HepG2 (cell line): ENCODE results near the gene GPR62. TPM values are rescaled to one million over a fixed set of nuclear protein-coding genes. Genes with fewer than 3 reads are reported as not detected.

Experiments
- ATAC-seq: fragments of 200-7000 bp; cut with Tn5 transposase; 3 replicates; pipeline ENCODE4 v1.9.1; 2020; ENCODE audit warnings: mild to moderate bottlenecking, moderate library complexity
- BruUV-seq: library from RNA; stranded (reverse); fragments of 400-500 nt; replicated peaks from 2 replicates; lab custom pipeline; 2021; lab: Mats Ljungman, UMichigan
- CTCF ChIA-PET: fragments of 300-600 bp; formaldehyde crosslinking; extraction: SDS; loops from one replicate; lab custom pipeline; 2021; ENCODE audit warnings: low total read pairs, inconsistent platforms, low intra/inter-chr PET ratio; lab: Yijun Ruan, JAX
- POLR2A ChIA-PET: fragments of 350-600 bp; sonication (Branson Sonifier 250); formaldehyde crosslinking; loops from one replicate; lab custom pipeline; 2020; ENCODE audit warnings: antibody characterized with exemption, inconsistent platforms; lab: Yijun Ruan, JAX
- DNase-seq: peaks from one replicate; pipeline ENCODE4 v3.0.0-alpha.2; 2015; ENCODE audit warnings: low spot score
- FAIRE-seq: peaks from 3 replicates; lab custom pipeline; 2011; peaks lifted over from hg19 to GRCh38; lab: Jason Lieb, UNC
- H2AFZ ChIP-seq: one replicate; pipeline ENCODE4 v1.6.1; 2011; ENCODE audit warnings: low read length, inconsistent platforms
- H3K27ac ChIP-seq: fragments of 300-600 bp; 3 replicates; pipeline ENCODE4 v1.8.0; 2011; ENCODE audit warnings: mixed run types, mild to moderate bottlenecking, mixed read lengths, low read length, inconsistent platforms; ENCODE audit not compliant: insufficient read depth; ENCODE audit errors: extremely low read length
- H3K27me3 ChIP-seq, 2 experiments: fragments of 200-600 bp in 1 of 2; 2 replicates in 1 of 2; 3 replicates in 1 of 2; pipeline versions ENCODE4 v1.6.0 to v1.8.0; 2011; ENCODE audit warnings: low read length in 2 of 2, mild to moderate bottlenecking in 2 of 2, moderate library complexity in 2 of 2, inconsistent platforms in 1 of 2; ENCODE audit not compliant: insufficient read depth in 2 of 2, control insufficient read depth in 1 of 2
- H3K36me3 ChIP-seq, 2 experiments: fragments of 200-600 bp in 1 of 2; replicated peaks in 1 of 2; 2 replicates in 1 of 2; 3 replicates in 1 of 2; pipeline versions ENCODE4 v1.5.1 to v1.8.0; 2011; ENCODE audit warnings: low read length in 2 of 2, inconsistent platforms in 1 of 2; ENCODE audit not compliant: insufficient read depth in 2 of 2, control insufficient read depth in 1 of 2
- H3K4me1 ChIP-seq: 2 replicates; pipeline ENCODE4 v1.5.1; 2012; ENCODE audit warnings: low read length, inconsistent platforms; ENCODE audit not compliant: insufficient read depth
- H3K4me2 ChIP-seq: 2 replicates; pipeline ENCODE4 v1.6.0; 2011; ENCODE audit warnings: low read depth, low read length, inconsistent platforms
- H3K4me3 ChIP-seq, 3 experiments: fragments of 200-600 bp in 1 of 3; sonication (generic), shearing (Covaris generic) in 1 of 3; replicated peaks in 1 of 3; 2 replicates each; pipeline ENCODE4 v1.5.1; 2011 to 2016; ENCODE audit warnings: low read length in 3 of 3, inconsistent platforms in 2 of 3, low read depth in 2 of 3, mild to moderate bottlenecking in 2 of 3, control low read depth in 1 of 3, mixed read lengths in 1 of 3; ENCODE audit not compliant: insufficient read depth in 1 of 3
- H3K79me2 ChIP-seq: one replicate; pipeline ENCODE4 v1.6.1; 2011; ENCODE audit warnings: low read length, inconsistent platforms; ENCODE audit not compliant: insufficient read depth
- H3K9ac ChIP-seq: 2 replicates; pipeline ENCODE4 v1.6.0; 2011; ENCODE audit warnings: mild to moderate bottlenecking, low read depth, low read length, inconsistent platforms; ENCODE audit not compliant: insufficient read depth
- H3K9me3 ChIP-seq: 2 replicates; pipeline ENCODE4 v1.5.1; 2012; ENCODE audit warnings: mild to moderate bottlenecking, low read length
- H4K20me1 ChIP-seq: 2 replicates; pipeline ENCODE4 v1.6.0; 2011; ENCODE audit warnings: inconsistent platforms, mild to moderate bottlenecking, low read length, moderate library complexity; ENCODE audit not compliant: insufficient read depth
- AGO2 ChIP-seq: fragments of 200-400 bp; formaldehyde crosslinking; optimal IDR thresholded peaks from 2 replicates; pipeline ENCODE3; 2017; ENCODE audit warnings: mild to moderate bottlenecking, low read depth, low read length, moderate library complexity
- CREM ChIP-seq, 2 experiments: sonication (generic) in 1 of 2; formaldehyde crosslinking in 1 of 2; IDR thresholded peaks; 2 replicates each; pipeline versions ENCODE4 v1.4.0 to v1.6.1; 2016 to 2020; ENCODE audit warnings: antibody characterized with exemption in 1 of 2, mild to moderate bottlenecking in 1 of 2, missing genetic modification reagents in 1 of 2
- HNRNPK ChIP-seq: fragments of 200-400 bp; formaldehyde crosslinking; IDR thresholded peaks from 2 replicates; pipeline ENCODE4 v1.6.1; 2018; ENCODE audit warnings: low read length, low read depth, moderate library complexity, mild to moderate bottlenecking; ENCODE audit not compliant: poor library complexity, severe bottlenecking
- PITX1 ChIP-seq: sonication (generic); formaldehyde crosslinking; IDR thresholded peaks from 2 replicates; pipeline ENCODE4 v1.5.1; 2020; ENCODE audit warnings: mild to moderate bottlenecking, missing genetic modification reagents
- RARG ChIP-seq: sonication (generic); formaldehyde crosslinking; IDR thresholded peaks from 2 replicates; pipeline ENCODE4 v1.4.0; 2020; ENCODE audit warnings: low read depth, mild to moderate bottlenecking, missing genetic modification reagents
- REPIN1 ChIP-seq: sonication (generic); formaldehyde crosslinking; IDR thresholded peaks from 2 replicates; pipeline ENCODE4 v1.8.0; 2022; ENCODE audit warnings: missing genetic modification reagents, low read depth, mild to moderate bottlenecking, borderline replicate concordance
- SIX1 ChIP-seq: sonication (generic); formaldehyde crosslinking; IDR thresholded peaks from 2 replicates; pipeline ENCODE4 v1.4.0; 2020; ENCODE audit warnings: missing genetic modification reagents, borderline replicate concordance
- TGIF2 ChIP-seq: IDR thresholded peaks from 2 replicates; pipeline ENCODE4 v1.6.1; 2016; ENCODE audit warnings: control low read depth, missing compliant biosample characterization
- ZNF30 ChIP-seq: sonication (generic); formaldehyde crosslinking; IDR thresholded peaks from 2 replicates; pipeline ENCODE4 v1.5.0; 2020; ENCODE audit warnings: mild to moderate bottlenecking, missing genetic modification reagents
- ZNF614 ChIP-seq: IDR thresholded peaks from 2 replicates; pipeline ENCODE4 v1.6.1; 2018; ENCODE audit warnings: missing biosample characterization, missing genetic modification reagents, inconsistent platforms, borderline replicate concordance
- ZNF619 ChIP-seq: sonication (generic); formaldehyde crosslinking; IDR thresholded peaks from 2 replicates; pipeline ENCODE4 v1.4.0; 2020; ENCODE audit warnings: mild to moderate bottlenecking, missing genetic modification reagents
- ZNF670 ChIP-seq: sonication (generic); formaldehyde crosslinking; IDR thresholded peaks from 2 replicates; pipeline ENCODE4 v1.8.0; 2022; ENCODE audit warnings: mild to moderate bottlenecking, missing genetic modification reagents, borderline replicate concordance
- ZNF841 ChIP-seq: sonication (generic); formaldehyde crosslinking; IDR thresholded peaks from 2 replicates; pipeline ENCODE4 v1.8.1; 2023; ENCODE audit warnings: missing genetic modification reagents, borderline replicate concordance
- in situ Hi-C: cut with HindIII; loops from 2 replicates; pipeline ENCODE4 v1.10.0; 2017; ENCODE audit warnings: low pct_unique_long_range_greater_than_20kb; ENCODE audit not compliant: extremely low pct_ligation_motif_present
- intact Hi-C: fragments of 100-400 bp; cut with micrococcal nuclease; formaldehyde crosslinking; loops from one replicate; pipeline ENCODE4 v1.10.0; 2022; ENCODE audit not compliant: unreplicated experiment
- polyA plus RNA-seq, 8 experiments: library from polyadenylated mRNA; depleted of rRNA in 3 of 8; stranded (reverse) in 7 of 8; unstranded in 1 of 8; fragments of >200 nt; fragmentation: Illumina TruSeq in 4 of 8; extraction: Trizol in 4 of 8; gene quantifications; 2 replicates each; pipeline versions ENCODE4 v1.2.1 to v1.2.3, GENCODE V29; 2011 to 2016; ENCODE audit warnings: low read depth in 4 of 8, missing spikeins in 1 of 8, mixed read lengths in 1 of 8; ENCODE audit not compliant: insufficient read depth in 1 of 8
- total RNA-seq, 5 experiments: library from RNA; depleted of rRNA; stranded (reverse); fragments of >200 nt; fragmentation: Illumina TruSeq; extraction: Trizol; gene quantifications; 2 replicates each; pipeline ENCODE4 v1.2.3, GENCODE V29; 2016; ENCODE audit warnings: low read depth in 1 of 5
- TF ChIP-seq, protein P1 (sequence below): sonication (generic); formaldehyde crosslinking; IDR thresholded peaks from 2 replicates; pipeline ENCODE4 v1.8.0; 2022; ENCODE audit warnings: mild to moderate bottlenecking, missing genetic modification reagents, moderate library complexity
- TF ChIP-seq, protein P2 (sequence below): sonication (generic); formaldehyde crosslinking; IDR thresholded peaks from 2 replicates; pipeline ENCODE4 v1.5.0; 2020; ENCODE audit warnings: mild to moderate bottlenecking, missing genetic modification reagents
- TF ChIP-seq, protein P3 (sequence below): sonication (generic); formaldehyde crosslinking; IDR thresholded peaks from 2 replicates; pipeline ENCODE4 v1.4.0; 2020; ENCODE audit warnings: missing genetic modification reagents

GPR62 gene
- total and polyA plus RNA-seq, 2 of the 13 experiments (the other 11 are each of a cell fraction or from before 2014, with no cell fraction given), result not detected

DNA sequence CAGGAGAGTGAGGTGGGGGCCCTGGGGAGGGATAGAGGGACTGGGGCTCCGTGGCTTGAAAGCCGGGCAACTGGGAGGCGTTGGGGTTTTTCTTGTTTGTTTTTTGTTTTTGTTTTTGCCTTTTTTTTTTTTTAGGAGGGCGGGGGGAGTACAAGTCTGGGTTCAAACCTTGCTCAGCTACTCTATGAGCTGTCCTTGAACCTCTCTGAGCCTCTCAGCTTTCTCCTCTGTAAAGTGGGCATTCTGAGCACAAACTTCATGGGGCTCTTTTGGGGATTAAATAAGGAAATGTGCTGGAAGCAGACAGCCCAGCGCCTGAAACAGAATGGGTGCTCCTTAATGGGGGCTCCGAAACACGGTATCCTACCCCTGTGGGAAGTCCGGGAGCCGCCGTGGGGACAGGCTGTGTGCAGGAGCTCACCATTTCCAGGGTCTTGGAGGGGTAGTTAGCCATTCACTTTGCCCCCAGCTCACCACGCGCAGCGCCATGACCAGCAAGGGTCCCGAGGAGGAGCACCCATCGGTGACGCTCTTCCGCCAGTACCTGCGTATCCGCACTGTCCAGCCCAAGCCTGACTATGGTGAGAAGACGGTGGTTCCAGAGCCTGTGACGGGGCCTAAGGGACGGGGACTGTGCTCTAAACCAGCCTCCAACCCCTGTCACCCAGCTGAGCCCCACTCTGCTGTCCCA lies 28.5 kb downstream of the GPR62 start (continued):
- TF ChIP-seq, protein P1, sequence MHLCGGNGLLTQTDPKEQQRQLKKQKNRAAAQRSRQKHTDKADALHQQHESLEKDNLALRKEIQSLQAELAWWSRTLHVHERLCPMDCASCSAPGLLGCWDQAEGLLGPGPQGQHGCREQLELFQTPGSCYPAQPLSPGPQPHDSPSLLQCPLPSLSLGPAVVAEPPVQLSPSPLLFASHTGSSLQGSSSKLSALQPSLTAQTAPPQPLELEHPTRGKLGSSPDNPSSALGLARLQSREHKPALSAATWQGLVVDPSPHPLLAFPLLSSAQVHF, result peak; percentile 4; the same call in 1 of the 2 replicates
- TF ChIP-seq CREM (IDR thresholded peaks at IDR 0.05) (0 out of 2 replicates have a peak, but pooled peaks have one; percentile 8), CREM (CRISPR knock-in tag; IDR thresholded peaks at IDR 0.05) (no peak), ZNF670 (0 out of 2 replicates have a peak, but pooled peaks have one; percentile 70), AGO2 (peak; percentile 49), REPIN1 (no peak), HNRNPK (peak; percentile 3)

DNA sequence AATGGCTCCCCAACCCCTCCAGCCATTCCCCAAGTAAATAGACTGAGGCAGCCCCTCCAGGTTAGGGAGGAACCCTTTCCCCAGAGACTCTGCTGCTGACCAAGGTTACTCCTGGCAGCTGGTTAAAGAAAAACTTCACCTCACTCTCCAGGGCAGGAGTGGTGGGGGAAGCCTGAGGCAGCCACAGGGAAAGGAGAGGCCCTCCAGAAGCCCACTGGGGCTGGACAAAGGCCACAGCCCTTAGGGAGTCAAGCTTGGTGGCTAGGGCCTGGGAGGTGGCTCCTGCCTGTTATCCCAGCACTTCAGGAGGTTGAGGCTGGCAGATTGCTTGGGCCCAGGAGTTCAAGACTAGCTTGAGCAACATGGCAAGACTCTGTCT lies 29.1 kb downstream of the GPR62 start:
- H4K20me1 ChIP-seq, result no peaks in the 10 kb centered on the region
- peaks cover 0 to 1% of the 10 kb centered on the region in 2 experiments; a peak in 2 of 5 replicates for H3K36me3 ChIP-seq
- FAIRE-seq, result no peak
- H2AFZ ChIP-seq, result no peak overlapping the region
- peak overlapping the region; percentile 98 for H3K4me2 ChIP-seq
- peak overlapping the region; percentile 94 for H3K27ac ChIP-seq
- H3K9me3 ChIP-seq, result no peaks in the 10 kb centered on the region
- no peaks in the 10 kb centered on the region for H3K27me3 ChIP-seq
- ChIA-PET POLR2A (interaction anchor here (1.2 to 6.4 kb wide), 7 partner anchors 9 to 485 kb away, joined by 4 to 187 read pairs (median 59); partner anchors contain the start of genes ABHD14A, ABHD14B, PARP3 and PCBP4), CTCF (no interaction called here)
- peak overlapping the region; percentile 70 to 83 (median 73) for H3K4me3 ChIP-seq
- DNase-seq, result no peak
- intact Hi-C loops (no loop called here), in situ Hi-C loops (no loop called here)
- peak overlapping the region; percentile 89 for H3K9ac ChIP-seq
- ATAC-seq, result no peak
- BruUV-seq, result no TSS peak
- H3K79me2 ChIP-seq, result peaks cover 17% of the 10 kb centered on the region
- H3K4me1 ChIP-seq, result peaks cover 51% of the 10 kb centered on the region
- TF ChIP-seq ZNF614 (CRISPR knock-in tag), result no peak
- TF ChIP-seq, protein P2, sequence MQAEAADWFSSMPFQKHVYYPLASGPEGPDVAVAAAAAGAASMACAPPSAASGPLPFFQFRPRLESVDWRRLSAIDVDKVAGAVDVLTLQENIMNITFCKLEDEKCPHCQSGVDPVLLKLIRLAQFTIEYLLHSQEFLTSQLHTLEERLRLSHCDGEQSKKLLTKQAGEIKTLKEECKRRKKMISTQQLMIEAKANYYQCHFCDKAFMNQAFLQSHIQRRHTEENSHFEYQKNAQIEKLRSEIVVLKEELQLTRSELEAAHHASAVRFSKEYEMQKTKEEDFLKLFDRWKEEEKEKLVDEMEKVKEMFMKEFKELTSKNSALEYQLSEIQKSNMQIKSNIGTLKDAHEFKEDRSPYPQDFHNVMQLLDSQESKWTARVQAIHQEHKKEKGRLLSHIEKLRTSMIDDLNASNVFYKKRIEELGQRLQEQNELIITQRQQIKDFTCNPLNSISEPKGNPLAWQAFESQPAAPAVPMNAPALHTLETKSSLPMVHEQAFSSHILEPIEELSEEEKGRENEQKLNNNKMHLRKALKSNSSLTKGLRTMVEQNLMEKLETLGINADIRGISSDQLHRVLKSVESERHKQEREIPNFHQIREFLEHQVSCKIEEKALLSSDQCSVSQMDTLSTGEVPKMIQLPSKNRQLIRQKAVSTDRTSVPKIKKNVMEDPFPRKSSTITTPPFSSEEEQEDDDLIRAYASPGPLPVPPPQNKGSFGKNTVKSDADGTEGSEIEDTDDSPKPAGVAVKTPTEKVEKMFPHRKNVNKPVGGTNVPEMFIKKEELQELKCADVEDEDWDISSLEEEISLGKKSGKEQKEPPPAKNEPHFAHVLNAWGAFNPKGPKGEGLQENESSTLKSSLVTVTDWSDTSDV (CRISPR knock-in tag), result no peak
- TF ChIP-seq PITX1 (CRISPR knock-in tag), result no peak
- TF ChIP-seq ZNF30 (CRISPR knock-in tag), result no peak
- TF ChIP-seq ZNF841, result no peak
- TF ChIP-seq, protein P3, sequence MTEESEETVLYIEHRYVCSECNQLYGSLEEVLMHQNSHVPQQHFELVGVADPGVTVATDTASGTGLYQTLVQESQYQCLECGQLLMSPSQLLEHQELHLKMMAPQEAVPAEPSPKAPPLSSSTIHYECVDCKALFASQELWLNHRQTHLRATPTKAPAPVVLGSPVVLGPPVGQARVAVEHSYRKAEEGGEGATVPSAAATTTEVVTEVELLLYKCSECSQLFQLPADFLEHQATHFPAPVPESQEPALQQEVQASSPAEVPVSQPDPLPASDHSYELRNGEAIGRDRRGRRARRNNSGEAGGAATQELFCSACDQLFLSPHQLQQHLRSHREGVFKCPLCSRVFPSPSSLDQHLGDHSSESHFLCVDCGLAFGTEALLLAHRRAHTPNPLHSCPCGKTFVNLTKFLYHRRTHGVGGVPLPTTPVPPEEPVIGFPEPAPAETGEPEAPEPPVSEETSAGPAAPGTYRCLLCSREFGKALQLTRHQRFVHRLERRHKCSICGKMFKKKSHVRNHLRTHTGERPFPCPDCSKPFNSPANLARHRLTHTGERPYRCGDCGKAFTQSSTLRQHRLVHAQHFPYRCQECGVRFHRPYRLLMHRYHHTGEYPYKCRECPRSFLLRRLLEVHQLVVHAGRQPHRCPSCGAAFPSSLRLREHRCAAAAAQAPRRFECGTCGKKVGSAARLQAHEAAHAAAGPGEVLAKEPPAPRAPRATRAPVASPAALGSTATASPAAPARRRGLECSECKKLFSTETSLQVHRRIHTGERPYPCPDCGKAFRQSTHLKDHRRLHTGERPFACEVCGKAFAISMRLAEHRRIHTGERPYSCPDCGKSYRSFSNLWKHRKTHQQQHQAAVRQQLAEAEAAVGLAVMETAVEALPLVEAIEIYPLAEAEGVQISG, result 0 out of 2 replicates have a peak, but pooled peaks have one; percentile 6
- 0 out of 2 replicates have a peak, but pooled peaks have one; percentile 11 for TF ChIP-seq TGIF2 (CRISPR knock-in tag)
- TF ChIP-seq RARG (CRISPR knock-in tag), result no peak
- peak; percentile 4 for TF ChIP-seq AGO2
- no peak for TF ChIP-seq SIX1 (CRISPR knock-in tag)
- TF ChIP-seq ZNF619, result 0 out of 2 replicates have a peak, but pooled peaks have one; percentile 18
